HG03575 (cell line): Measurements from ENCODE around the gene SUPT16H.
A peak's percentile ranks its signal among the peaks of the same experiment; 100 is the strongest.

Experiments used
- ATAC-seq: cut with Tn5 transposase; IDR thresholded peaks from one replicate; pipeline ENCODE4 v1.9.1; 2021; ENCODE audit not compliant: unreplicated experiment, insufficient number of reproducible peaks, low FRiP score; ENCODE audit errors: extremely low read depth

The SUPT16H gene

DNA sequence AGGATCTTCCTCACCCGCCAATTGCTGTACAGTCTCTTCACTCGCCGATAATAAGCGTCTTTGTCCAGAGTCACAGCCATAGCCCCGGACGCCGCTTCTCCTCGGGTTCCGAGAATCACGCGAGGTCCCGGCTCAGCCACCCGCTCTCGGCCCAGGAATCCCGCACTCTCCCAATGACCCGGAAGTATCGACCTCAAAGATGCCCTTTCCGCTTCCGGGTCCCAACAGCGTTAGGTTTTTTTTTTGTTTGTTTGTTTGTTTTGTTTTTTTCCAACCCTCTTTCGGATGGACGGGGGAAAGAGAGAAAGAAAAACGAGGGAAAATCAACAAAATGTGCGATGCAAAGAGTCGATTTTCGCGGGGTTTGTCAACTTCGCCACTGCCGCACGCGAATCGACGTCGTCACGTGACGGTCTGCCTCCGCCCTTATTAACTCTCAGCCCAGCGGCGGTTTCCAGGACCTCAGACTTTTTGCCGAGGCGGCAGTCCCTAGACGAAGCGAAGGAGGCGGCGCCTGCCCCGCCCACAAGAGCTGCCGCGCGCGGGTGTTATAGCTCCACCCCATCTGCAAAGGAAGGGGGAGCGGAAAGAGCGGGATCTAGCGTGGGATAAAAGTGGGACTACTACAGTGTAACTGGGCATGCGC is at the start of gene SUPT16H:
SUPT16H (minus strand) TSS at position 172 of the 646 bp plus-strand sequence; CDS start at position 80, 92 bp downstream.
- peak; percentile 49 for ATAC-seq

DNA sequence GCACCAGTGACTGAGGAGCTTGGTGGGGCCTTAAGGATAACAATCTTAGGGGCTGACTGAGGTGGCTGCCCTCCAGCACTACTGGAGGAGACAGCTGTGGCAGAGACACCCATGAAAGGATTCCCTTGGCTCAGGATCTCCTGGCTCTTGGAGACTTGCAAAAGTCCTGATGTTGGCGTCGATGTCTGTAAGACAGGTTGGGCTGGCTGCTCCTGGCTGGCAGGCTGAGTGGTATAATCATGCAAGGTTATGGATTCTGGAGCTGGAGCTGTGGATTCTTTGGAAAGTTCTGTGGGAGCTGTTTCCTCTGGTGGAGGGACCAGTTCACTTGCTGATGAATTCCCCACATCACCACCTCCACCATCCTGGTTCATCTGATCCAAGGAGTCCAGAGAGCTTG is 47.3 kb upstream of the SUPT16H start:
- ATAC-seq = no peak

DNA sequence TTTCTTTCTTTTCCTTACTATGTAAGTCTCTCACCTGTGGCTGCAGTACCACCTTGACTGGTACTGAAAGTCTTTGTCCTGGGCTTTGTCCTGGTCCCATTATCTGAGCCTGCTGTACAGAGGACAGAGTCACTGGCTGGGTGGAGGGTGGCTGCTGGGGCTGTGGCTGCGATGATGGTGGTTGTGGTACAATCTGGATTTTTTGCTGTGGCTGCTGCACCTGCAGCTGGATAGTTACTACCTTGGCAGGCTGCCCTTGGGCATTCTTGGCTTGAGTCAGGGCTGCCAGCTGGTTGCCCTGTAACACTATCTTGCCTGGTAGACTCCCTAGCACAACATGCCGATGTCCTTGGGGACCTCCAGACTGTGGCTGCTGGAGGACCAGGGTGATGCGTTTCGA is 45.1 kb upstream of the SUPT16H start:
- ATAC-seq = no peak

DNA sequence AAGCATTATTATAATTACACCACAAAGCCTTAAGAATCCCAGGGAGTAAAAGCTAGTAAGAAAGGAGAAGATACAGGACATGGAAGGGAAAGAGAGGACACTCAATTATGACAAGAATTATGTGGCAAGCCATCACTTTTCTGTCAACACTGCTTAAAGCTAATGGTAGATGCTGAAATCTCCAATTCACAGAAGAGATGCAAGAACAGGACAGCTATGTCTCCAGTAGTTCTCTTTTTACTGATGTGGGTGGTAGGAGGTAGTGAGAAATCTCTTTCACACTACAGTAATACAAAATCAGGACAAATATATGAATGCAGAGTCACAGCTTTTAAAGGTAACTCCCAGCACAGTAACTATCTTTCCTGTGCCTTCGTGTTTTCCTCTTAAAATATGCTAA is 42.9 kb upstream of the SUPT16H start:
- no peak for ATAC-seq

DNA sequence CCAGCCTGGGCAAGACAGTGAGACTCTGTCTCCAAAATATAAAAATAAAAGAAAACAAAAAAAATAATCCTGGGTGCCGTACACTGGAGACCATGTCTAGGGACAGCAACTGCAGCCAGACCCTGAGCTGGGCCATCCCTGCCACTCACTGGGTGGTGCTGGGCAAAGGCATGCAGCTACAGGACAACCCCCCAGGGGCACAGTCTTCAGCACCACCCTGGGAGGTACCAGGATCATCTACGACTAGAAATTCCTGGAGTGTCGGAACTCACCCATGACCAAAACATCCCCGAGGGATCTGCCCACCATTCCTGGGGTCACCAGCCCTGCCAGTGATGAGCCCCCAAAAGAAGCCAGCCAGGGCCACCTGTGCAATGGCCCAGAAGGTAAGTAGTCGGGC is 35.7 kb upstream of the SUPT16H start:
- ATAC-seq = no peak

DNA sequence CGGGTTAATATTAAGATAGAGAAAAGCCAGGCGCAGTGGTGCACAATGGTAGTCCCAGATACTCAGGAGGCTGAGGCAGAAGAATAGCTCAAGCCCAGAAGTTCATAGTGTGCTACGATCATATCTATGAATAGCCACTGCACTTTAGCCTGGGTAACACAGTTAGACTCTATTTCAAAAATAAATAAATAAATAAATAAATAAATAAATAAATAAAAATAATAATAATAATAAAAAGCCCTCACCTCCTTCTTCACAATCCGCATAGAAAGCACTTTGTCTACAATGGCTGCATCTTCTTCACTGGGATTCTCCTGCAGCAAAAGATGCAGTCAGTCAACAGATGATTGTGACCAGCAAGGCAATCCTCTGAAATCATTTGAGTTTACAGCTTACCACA is 31.5 kb upstream of the SUPT16H start:
- ATAC-seq = no peak

DNA sequence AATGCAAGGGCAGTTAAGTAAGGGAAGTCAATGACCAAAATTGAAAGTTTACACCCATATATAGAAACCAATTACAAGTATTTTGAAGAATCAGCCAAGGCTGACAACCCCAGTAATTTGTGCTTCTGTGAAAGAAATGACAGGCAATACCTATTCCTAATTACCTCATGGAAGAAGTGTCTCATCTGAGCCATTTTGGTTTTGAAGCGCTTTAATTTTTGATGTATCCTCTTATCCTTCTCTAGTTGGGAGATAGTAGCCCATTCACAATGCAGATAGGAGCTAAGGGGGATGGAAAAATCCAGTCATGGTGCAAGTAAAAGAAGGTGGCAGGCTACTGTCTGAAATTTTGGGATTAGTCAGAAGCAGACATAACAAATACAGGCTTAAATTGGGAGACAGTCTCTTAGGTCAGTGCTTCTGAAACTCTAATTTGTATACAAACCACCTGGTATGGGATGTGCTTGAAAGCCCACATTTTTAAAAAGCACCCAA is 30.4 kb upstream of the SUPT16H start:
- ATAC-seq = no peak

DNA sequence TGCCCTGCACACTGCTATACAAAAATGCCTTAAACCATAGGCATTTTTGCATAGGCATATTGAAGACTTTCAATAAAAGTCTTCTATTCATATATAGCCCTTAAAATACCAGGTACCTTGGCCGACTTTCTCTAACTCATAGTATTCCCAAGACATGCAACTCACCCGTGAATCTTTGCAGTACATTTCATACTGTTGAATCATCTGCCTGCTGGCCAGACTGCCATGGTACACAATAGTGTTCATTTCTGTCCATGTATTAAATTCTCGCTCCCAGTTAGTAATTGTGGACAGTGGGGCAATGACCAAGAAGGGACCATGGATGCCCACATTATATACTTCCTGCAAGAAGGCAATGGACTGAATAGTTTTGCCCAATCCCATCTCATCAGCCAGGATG is 24.3 kb upstream of the SUPT16H start:
- no peak for ATAC-seq

DNA sequence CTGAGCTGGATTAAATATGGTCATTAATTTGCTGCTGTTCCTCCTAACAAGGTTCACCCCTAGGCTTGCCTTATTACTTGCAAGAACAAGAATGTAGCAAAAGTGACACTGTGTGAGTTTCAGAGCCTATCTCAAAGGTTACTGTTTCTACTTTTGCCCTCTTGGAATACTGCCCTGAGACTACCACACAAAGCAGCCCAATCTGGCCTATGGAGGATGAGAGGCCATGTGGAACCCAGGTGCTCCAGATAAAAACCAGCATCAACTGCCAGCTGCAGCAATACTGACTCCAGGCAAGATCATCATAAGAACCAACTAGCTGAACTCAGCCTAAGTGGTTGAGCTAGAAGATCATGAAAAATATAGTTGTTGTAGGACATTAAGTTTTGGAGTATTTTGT is 22.4 kb upstream of the SUPT16H start:
- ATAC-seq = no peak

DNA sequence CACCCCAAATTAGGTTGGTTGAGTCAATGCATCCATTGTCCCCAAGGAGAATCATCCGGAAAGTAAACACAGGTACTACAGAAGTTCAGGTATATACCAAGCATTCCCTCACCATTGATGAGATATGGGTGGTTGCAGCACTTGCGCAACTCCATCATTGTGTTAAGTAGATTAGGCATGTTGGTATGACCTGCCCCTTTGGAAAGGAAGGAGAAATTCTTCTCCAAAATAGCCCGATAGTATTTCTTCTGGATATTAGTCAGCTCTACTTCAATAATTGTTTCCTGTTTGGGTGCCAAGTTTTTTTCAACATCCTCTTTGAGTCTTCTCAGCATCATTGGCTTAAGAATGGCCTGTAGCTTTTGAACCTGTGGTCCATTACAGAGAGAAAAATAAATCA is 21.3 kb upstream of the SUPT16H start:
- no peak for ATAC-seq

DNA sequence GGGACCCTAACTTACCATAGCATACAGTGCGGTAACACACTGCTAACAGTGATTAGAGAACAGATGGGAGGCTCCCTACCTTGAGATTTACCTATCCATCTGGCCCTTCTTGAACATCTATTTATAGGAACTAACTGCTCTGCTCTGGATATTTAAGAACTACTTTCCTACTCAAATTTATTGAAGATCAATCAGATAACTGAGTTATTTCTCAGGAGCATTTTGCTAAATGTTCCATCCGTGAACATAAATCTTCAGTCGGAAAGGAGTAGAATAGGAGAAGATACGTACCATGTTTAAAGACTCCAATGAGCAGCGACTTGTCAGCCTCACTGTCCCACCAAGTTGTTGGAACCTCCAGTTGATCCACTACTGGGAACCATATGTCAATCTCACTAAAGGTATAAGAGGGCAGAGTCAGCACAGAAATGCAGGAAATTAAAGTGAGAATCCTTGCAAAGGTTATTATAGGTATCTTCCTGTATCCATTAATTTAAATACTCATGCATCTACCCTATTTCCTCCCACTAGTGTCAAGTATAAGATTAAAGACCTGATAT is 15.6 kb upstream of the SUPT16H start:
- no peak for ATAC-seq

DNA sequence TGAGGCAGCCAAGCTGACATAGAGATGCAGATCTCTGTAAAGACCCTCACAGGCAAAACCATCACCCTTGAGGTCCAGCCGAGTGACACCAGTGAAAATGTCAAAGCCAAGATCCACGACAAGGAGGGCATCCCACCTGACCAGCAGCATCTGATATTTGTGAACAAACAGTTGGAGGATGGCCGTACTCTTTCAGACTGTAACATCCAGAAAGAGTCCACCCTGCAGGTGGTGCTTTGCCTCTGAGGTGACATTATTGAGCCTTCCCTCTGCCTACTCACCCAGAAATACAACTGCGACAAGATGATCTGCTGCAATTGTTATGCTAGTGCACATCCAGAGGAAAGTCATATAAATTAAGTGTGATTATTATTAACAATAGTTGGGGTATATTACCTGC is 15.1 kb upstream of the SUPT16H start:
- no peak for ATAC-seq

DNA sequence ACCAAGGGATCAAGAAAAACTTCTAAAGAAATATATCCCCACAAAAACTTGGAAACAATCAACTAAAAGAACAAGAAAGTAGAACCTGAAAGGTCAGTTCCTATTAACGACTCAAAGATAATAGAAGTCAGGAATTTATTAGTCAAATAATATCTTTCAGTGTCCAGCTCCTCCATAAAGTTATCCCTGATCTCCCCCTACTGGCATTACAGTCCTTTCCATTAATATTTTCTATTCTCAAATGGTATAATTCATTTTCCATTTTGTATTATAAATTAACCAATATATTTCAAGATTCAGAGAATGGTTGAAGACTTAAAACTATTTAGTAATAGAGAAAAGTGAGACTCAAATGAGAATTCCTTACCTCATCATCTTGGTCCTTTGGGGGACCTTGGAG is 11.6 kb upstream of the SUPT16H start:
- ATAC-seq = no peak

DNA sequence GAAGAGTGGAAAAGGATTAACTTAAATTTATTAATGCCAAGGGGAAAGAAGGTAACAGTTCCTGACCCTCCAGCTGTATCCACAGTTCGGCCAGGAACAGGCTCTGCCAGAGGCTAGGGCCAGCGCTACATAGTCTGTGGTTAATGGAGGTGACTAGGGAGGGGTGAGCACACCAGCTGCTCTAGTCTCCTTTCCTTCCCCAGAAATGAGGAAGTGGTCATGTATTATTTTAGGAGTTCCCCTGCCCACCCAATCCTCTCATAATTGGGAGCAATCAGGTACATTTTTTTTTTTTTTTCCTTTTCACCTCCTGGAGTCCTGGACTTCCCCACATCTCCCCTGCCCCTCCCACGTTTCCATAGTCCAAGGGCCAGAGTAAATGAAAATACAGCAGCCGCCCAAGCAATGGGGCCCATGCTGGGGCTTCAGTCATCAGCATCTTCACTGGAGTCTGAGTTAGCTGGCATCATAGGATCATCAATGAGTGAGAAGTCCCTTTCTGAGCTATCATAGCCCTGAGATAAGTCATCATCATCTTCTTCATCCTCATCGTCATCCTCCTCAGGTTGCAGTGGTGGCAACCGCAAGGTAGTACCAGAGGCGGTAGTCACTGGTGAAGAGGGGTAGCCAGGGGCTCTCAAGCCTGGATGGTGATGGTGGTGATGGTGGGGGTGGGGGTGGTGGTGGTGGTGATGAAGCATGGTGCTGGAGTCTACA is 1.5 kb upstream of the SUPT16H start:
- no peak for ATAC-seq

DNA sequence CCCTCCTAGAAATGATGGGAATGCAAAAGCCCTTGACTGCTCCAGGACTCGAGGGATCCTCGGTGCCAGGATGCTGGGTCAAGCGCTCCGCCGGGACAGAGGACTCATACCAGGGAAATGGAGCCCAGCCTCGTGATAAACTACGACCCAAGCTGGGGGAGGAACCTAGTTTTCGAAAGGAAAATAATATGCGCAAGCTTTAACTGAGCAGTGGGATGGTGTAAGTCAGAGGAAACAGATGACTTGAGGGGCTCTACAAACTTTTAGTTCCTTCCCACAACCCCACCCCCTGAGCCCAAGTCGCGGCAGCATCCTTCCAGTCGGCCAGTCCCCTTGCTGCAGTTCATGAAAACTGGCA is 654 bp upstream of the SUPT16H start:
- no peak for ATAC-seq

DNA sequence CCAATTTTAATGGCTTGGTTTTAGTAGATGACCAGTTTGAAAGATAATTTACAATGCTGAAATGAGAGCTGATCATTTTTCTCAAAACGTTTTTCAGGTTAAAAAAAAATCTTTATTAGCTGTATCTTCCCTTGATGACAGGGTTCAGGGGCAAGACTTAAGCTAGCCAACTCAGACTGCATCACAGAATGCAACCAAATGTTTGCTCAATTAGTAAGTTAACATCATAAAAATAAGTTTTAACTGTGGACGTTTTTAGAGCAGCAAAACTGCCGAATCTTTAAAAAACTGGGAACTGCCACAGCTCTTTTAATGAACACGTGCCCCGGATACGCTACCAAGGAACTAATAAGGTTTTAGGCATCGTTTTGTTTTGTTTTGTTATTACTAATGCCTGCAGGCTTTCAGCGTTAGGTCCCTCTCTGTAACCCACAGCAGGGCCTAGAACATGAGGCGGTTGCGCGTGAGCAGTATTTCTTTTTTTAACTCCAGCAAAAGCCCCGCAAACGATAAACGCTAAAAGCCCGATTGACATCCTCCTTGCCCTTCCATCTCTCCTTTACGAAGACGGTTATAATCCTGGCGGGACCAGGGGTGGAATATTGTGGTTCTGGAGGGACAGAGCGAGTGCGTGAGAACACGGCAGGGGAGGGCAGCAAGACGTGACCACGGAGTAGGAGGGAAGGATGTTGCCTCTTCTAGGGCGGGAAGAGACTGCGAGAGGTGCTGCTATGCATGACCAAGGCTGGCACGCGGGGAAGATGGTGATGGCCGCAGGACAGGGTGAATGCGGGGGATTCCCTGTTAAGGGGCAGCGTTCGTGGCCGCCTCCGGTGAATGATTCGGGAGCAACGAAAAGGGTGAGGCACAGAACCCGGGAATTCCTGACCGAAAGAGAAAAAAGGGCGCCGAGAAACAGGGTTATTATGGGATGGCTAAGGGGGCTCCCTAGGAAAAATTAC is 652 bp downstream of the SUPT16H start:
- ATAC-seq = no peak

DNA sequence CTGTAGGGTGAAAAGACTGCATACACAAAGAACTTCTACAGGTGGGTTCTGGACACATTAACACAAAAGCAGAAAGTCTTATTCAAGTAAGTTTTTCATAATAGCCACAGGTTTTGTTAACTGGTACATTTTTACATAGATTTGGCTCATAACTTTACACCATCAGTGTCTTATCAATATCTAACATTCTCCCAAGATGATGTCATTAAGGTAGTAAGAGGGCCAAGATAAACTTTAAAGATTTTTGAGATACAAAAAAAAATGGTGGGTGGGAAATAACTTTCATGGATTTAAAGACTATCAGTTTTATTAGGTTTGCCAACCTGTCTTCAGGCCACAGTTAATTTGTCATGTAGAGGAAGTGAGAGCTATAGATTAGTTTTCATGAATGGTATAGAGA is 1.7 kb downstream of the SUPT16H start:
- ATAC-seq = no peak

DNA sequence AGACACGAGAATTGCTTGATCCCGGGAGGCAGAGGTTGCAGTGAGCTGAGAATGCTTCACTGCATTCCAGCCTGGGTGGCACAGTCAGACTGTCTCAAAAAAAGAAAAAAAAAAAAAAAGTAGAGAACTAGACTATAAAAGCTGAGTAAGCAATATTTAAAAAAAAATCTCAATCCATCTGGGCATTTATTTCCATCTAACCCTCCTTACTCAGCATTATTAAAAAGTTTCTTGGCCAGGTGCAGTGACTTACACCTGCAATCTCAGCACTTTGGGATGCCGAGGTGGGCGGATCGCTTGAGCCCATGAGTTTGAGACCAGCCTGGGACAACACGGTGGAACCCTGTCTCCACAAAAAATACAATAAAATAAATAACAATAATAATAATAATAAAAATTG is 4.5 kb downstream of the SUPT16H start:
- ATAC-seq = no peak

DNA sequence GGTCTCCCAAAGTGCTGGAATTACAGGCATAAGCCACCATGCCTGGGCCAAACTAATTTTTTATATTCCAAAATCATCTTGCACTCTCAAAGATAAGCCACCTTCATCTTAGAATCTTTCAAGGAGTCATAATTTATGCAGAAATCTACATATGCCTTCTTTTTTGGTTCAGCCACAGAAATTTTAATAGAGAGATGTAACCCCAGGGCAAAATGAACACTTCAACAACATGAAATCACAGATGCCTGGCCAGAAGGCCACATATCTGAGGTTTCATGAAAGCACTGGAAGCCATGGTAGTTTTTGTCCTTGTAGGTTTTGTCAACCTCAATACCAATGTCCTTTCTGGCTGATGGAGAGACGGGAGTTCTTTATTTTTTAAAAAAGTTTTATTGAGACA is 9.8 kb downstream of the SUPT16H start:
- no peak for ATAC-seq
